GM19395 (cell line): ENCODE measurements around the gene AP3S2.
"Not testable (repeated sequence)": the region's sequence is repeated elsewhere in the genome, so short reads cannot be mapped to it uniquely, and the experiment has no call there.

ENCODE experiments used
- ATAC-seq: cut with Tn5 transposase; IDR thresholded peaks from one replicate; pipeline ENCODE4 v1.9.1; 2021; ENCODE audit warnings: mild to moderate bottlenecking, moderate library complexity; ENCODE audit not compliant: unreplicated experiment

AP3S2 gene

DNA sequence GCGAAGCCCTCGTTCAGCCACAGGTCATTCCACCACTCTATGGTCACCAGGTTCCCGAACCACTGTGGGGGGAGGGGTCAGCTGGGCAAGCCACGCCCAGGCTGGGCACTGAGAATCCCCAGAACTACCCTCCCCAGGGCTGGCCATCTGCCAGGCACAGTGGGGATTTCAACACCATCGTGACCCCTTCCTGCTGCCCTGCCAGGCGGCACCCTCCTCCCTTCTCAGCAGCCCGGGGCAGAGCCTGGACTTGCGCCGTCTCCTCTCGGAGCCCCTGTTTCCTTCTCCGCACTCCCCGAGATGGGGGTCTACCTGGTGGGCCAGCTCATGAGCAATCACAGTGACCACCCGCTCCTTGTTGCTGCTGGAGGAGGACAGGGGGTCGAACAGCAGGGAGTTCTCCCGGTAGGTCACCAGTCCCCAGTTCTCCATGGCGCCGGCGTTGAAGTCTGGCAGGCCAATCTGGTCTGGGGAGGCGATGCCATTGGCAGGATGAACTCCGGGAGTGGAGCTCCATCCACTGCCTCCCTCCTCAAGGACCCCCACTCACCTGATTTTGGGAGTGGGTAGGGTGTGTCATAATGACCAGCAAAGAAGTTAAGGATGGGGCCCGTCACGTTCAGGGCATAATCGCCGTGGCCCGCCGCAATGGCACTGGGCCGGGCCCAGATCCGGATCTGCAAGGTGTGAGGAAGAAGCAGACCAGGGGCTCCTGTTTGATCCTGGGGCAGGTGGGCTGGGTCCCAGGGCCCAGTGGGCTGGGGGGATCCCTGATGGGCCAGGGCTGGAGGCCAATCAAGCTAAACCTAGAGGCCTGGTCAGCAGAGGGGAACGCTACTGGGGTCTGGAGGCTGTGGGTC, 89.6 kb downstream of the AP3S2 start:
- no peak for ATAC-seq

DNA sequence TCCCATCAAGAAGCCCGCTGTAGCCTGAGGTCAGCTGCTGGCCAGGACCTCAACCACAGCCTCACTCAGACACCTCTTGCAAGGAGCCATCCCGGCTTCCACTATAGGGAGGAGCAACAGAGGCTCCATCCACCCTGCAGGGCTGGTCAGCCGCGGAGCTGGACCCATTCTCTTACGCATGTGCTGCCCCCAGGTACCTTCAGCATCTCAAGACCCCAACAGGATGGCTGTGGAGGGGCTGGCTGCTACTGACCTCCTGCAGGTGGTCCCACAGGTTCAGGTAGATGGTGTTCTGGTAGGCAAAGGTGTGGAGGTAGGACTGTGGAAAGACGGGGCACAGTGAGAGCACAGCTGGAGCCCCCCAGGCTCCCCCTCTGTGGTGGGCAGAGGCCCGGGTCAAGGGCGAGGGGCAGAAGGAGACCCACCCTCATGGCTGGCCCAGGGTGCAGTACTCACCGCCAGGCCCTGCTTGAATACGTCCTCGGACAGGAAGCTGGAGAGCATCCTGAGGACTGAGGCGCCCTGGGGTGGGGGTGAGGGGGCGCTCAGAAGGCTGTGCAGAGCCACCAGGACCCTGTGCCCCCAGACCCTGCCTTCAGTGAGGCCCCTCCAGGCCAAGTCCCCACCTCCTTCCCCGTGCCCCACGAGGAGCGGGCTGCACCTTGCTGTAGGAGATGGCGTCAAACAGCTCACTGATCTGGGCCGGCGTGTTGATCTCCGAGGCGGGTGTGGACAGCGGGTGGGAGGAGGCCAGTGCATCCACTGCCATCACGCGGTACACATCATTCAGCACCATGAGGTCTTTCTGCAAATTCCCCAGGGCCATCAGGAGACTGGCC, 90.6 kb downstream of the AP3S2 start:
- no peak for ATAC-seq

DNA sequence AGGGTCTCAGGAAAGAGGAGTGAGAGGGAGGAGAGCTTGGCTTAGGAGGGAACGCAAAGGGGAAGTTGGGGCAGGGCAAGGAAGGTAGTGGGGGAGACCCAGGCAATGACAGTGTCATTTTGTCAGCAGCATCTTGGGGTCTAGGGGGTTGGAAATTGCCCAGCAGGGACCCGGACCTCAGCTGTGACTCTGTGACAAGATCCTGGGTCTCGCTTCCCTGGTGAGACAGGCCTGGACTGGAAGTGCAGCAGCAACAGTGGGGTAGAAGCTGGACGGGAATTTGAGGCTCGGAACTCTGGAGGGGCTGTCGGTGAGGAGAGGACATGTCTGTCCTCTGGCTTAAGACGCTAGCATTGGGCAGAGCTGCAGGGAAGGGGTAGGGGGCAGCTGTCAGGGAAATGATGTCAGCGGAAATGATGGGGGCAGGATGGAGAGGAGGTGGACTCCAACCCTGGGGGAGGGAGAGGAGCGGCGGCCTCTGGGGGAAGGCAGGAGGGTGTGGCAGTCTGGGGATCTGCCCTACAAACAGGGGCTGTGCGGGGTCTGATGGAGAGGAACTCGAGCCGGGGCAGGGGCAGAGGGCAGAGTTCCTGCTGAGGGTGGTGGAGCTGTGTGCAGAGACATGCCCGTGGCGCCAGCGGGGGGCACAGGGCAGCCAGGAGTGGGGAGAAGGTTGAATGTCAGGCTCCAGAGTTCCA, 91.4 kb downstream of the AP3S2 start:
- ATAC-seq, result no peak

DNA sequence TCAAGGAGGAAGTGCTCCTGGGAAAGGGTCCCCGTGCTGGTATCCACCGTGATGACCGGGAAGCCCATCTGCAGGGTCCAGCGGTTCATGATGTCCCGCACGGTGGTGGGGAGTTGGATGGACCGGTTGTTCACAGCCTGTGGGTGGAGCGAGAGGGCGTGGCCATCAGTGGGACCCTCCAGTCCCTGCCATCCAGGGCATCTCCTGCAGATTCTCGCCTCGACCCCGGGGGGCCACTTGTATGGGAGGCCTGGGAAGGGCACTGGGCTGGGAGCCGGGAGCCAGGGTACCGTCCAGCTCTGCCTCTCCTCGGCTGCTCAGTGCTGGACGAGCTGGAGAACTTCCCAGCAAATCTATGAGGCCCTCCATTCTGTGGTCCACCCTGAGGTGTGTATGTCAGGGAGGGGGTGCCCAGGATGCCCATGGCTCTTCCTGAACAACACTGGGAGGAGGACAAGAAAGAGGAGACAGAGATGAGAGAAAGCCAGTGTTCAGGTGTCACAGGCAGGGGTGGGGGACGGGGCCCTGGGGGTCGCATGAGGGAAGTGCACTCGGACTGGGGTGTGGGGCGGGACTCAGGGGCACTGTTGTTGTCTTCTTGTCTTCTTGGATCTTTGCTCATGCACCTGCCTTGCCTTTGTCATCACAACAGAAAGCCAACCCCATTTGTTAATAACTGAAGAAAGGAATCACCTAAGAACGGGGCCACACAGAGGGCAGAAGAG, 92.2 kb downstream of the AP3S2 start:
- no peak for ATAC-seq

DNA sequence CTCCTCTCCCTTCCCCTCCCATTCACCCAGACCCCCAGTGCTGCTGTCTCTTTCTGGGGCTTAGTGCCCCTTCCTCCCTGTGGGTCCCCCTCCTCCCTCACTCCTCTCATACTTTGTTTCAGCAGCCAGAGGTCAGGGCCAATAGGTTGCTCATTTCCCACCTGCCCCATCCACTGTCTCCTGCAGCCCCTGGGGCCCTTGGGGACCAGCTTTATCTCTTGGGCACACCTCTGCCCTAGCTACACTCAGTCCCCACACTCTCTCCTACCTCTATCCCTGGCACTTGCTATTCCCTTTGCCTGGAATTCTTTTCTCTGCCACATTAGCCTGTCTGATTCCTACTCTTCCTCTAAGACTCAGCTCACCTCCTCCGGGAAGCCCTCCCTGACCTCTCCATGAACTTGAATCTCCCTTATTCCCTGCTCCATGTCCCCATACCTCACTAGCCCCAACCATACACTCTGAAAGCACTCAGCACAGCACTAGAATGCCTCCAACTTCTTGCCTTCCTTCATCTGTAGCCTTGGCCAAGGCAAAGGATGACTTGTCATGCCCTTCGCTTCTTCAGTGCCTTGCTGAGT, 93.8 kb downstream of the AP3S2 start:
- no peak for ATAC-seq

DNA sequence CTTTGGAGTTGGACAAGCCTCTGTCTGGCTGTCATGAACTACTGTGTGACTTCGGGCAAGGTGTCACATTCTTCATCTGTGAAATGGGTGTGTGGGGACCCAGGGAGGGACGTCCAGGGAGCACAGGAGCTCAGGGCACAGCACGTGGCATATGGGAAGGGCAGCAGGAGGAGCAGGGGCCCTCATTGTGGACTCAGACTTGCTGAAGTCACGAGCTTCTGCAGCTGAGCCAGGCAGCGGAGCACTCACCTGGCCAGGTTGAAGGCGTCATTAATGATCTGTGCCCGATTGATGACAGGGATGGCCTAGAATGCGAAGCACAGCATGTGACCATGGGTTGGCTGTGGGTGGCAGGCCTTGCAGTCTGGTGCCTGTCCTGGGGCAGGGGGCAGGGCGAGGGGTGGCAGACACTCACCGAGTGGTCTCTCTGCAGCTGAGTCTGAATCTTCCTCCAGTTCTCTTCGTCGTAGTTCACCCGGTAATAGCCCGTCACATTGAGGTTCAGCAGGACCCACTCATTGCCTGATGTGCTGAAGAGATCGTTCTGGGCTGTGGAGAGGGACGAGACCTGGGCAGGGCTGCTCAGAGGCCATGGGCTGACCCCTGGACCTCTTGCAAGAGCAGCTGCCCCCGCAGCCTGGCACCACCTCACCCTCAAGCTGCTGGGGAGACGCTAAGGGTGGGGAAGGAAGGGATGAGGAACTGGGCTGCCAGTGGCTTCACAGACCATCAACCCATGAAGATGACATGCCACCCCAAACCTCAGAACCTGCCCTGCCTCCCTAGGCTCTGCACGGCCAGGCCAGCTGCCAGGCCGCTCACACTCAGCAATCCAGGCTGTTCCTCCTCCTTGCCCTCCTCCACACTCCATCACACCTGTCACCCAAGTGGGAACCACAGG, 94.5 kb downstream of the AP3S2 start:
- ATAC-seq, result no peak

DNA sequence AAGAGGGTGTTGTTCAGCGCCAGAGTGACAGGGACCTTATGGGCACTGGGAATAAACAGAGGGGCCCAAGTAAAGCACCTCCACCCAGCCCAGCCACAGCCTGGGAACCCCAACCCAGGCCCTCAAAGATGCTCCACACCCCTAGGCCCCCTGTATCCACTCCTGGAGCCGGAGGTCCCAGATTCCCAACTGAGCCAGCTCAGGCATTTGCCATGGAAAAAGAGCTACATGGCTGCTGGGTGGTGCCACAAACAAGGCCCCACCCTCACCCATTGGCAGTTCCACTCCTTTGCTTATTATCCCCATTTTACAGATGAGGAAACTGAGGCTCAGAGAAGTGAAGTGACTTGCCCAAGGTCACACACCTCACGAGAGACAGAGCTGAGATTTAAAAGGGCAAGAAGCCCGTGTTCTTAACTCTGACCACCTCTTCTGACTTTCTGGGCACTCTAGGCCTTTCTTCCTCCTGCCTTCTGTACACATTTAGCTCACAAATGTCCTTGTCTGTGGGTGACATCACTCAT, 96.1 kb downstream of the AP3S2 start:
- no peak for ATAC-seq

DNA sequence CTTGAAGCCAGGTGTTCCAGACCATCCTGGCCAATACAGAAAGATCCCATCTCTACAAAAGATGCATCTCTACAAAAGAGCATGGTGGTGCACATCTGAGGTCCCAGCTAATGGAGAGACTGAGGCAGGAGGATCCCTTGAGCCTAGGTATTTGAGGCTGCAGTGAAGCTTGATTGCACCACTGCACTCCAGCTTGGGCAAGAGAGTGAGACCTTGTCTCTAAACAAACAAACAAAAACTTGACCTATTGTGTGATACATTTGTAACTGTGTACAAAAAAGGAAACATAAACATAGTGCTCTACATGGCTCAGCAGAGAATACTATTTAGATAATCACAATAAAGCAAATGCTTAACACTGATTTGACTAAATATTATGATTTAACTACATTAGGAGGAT, 97.8 kb downstream of the AP3S2 start:
- no peak for ATAC-seq

DNA sequence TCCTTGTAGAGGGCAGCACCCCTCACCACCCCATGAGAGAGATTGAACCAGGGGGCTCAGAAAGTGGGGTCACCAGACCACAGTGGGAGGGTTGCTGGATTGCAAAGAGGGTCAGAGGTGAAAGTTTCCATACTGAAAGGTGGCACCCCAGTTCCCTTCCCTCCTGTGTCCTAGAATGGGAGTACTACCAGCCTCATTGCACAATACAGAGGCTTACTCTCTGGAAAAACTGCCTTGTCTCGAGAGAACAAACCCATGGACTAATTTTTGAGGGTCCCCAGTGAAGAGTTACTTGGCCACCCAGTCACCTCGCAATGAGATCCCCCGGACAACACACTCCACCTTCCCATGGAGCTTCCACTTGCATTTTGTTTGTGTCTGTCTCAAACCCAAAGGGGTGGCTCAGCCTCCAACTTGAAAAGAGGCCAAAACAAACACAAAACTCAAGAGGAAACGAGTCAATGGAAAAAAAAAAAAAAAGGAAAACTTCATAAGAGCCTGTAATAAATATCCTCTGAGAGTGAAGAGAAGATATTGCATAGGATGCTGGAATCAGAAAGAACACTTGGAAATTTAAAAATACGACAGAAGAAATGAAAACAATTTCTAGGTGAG, 99.1 kb downstream of the AP3S2 start:
- no peak for ATAC-seq

DNA sequence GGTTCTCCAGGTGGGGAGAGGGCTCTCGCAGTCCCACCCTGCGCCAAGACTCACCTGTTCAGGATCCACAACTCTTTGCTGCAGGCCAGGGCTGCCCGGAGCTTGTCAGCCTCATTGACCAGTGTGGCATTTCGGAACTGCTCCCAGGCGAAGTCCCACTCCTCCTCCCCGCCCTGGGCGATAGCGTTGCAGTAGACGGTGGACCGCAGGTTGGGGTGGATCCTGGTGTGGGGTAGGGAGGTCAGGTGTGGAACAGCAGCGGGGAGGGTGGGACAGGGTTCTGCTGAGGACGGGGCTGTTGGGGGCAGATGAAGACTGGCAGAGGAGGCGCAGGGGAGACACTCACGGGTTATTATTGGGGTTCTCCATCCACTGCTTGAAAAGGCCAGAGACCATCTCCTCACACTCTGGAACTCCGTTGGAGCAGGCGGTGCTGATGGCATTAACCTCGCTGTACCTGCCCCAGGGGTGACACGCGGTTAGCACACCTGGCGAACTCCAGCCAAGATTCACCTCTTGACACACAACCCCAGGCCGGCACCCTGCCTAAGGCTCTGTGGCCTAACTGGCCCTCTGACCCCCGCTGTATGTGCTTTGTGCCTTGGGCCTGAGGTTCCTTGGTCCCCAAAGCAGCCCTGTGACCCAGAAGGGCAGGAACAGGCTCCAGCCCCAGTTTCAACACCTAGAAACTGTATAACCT, 101.5 kb downstream of the AP3S2 start:
- ATAC-seq, result no peak

DNA sequence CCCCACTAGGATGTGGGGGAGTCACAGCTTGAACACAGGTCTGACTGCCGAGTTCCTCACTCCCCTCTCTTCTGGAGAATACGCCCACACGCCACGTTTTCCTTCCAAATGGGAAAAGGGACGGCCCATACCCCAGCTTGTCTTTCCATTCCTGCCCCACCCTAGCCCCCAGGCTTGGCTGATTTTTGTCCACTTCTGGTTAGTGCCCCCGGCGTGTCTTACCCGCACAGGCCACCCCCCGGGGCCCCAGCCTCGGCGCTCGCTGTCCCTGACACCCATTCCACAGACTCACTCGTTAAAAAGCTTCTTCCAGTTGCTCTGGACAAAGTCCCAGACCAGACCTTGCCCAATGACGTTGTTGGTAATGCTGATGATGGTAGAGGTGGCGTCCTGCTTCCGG, 103.1 kb downstream of the AP3S2 start:
- ATAC-seq, result no peak

DNA sequence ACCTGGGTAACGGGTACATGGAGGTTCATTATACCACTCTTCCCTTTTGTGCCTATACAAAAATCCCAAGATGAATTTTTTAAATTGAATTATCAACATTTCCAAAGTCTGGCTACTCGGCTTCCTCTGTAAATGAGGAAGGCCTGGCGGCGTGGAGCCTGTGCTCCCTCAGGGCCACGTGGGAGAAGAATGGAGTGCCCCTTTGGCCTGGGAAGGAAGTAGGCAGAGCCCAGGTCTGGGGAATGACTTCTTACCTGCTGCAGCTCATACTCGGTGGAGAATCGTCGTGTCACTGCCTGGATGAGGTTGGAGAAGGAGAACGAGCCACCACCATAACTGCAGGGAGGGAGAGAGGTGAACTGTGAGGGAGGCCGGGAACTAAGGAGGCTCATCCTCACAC, 103.6 kb downstream of the AP3S2 start:
- no peak for ATAC-seq

DNA sequence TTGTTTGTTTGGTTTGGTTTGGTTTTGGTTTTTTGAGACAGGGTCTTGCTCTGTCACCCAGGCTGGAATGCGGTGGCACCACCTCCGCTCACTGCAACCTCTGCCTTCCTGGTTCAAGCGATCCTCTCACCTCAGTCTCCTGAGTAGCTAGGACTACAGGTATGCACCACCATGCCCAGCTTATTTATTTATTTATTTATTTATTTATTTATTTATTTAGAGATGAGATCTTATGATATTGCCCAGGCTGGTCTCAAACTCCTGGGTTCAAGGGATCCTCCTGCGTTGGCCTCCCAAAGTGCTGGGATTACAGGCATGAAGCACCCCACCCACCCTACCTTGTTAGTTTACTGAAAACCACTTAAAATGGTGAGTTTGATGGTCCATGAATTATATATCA, 105.2 kb downstream of the AP3S2 start:
- ATAC-seq, result not testable (repeated sequence)

DNA sequence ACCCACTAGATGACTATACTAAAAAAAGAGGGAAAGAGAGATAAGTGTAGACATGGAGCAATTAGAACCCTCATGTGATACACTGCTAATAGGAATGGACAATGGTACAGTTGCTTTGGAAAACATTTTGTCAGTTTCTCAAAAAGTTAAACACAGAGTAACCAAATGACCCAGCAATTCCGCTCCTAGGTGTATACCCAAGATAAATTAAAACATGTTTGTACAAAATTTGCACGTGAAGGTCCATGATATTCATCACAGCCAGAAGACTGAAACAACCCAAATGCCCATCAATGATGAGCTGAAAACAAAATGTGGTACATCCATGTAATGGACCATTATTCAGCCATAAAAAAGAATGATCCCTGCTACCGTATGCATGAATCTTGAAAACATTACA, 105.8 kb downstream of the AP3S2 start:
- no peak for ATAC-seq

DNA sequence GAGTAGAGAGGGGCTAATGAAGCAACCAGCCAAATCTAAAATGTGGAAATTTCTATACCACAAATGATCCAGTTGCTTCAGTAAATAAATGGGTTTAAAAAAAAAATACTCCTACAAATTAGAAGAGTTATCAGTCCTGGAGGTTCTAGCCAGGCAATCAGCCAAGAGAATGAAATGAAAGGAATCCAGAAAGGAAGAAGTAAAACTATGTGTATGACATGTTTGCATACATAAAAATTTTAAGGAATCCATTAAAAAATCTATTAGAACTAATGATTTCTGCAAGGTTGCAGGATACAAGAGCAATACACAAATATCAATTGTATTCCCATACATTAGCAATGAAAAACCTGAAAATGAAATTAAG, 108.0 kb downstream of the AP3S2 start:
- ATAC-seq, result no peak

DNA sequence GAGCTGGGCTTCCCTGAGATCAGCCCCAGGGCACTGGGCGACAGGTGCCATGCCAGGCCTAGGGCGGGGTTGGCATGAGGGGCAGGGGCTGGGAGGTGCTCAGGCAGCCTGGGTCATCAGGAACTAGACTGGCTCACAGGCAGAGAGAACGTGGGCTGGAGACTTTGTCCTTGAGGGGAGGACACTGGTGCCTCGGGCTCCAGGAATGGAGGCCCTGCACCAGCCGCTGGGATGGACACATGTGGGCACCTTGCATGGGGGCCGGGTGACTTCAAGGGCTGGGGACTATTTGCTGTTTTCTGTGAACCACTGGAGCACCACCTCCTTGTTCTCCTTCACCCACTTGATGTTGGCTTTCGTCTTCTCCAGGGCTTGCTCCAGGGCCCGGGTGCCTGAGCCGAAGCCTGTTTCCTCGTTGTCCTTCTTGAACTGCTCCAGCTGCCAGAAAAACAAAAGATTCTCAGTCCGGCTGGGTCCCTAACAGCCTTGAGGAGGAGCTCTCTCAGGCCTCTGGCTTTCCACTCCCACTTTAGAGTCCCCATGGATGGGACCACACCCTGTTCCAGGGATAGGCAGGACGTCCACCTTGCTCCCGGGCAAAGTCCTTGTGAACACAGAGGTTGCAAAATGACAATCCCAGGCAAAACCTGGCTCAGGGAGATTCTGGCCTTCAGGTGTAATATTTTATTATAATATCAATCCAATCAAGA, 108.6 kb downstream of the AP3S2 start:
- no peak for ATAC-seq

DNA sequence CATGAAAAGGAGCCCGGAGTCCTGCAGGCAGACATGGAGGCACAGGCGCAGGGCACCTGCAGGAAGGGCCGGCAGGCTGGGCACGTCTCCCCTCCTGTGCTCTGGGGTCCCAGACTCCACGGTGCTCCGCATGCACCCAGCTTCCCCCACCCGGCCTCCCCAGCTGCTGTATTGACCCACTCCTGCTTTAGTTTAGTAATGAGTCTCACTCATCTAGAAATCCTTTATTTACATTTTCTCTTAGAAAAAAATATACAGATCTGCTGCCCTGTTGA, 109.2 kb downstream of the AP3S2 start:
- no peak for ATAC-seq
